ENCODE measurements around the gene DCAF5. TPM values are rescaled to one million over a fixed set of nuclear protein-coding genes. Genes with fewer than 3 reads are reported as not detected.

Gene DCAF5
- total and polyA plus RNA-seq, 2 of the 13 experiments (the other 11 are each of a cell fraction or from before 2014, with no cell fraction given), result 13.4 to 31.6 TPM

DNA sequence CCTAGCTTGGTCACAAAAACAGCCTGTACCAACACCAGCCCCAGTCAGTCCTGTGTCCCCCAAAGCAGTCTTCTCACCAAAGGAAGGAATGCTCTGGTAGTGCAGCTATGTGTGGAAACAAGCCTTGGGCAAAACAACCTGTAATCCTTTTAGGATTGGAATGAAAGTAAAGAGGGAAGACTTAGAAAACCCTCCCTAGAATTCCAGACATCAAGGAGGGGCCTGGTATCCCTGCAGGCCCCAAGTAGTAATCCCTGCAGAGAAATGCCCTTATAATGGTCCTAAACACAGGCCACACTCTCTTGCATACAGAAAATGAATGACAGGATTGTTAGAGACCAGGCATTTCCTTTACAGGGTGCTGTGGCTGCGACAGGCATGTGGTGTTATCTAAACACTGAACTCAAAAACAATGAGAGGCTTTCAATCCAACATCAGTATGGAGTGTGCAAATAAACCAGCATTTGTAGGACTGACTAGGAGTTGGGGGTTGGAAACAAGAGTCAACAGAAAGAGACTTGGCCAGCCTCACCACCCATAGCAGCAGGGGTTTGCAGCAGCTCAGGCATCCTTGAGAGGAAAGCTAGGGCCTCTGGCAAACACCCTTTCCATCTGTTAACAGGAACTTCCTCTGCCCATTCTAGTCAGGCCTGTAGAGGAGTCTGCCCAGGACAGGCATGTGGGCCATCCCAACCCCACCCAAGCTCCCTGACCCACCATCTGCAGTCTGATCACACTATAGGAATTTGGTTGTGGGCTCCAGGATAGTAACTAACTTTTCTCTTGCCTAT, 59.1 kb downstream of the DCAF5 start (continued):
- TF ChIP-seq MAFF (IDR thresholded peaks at IDR 0.05; ENCODE audit: low read depth, low read length) (no peak), FLYWCH1 (CRISPR knock-in tag; IDR thresholded peaks at IDR 0.05) (no peak), ZKSCAN1 (IDR thresholded peaks at IDR 0.05; ENCODE audit: low read length) (no peak; the same call in 1 of the 2 replicates), ZNF317 (CRISPR knock-in tag; IDR thresholded peaks at IDR 0.05) (no peak), CREM (IDR thresholded peaks at IDR 0.05) (0 out of 2 replicates have a peak, but pooled peaks have one; percentile 15), CREM (CRISPR knock-in tag; IDR thresholded peaks at IDR 0.05) (no peak), U2AF1 (optimal IDR thresholded peaks at IDR 0.05; ENCODE audit: low read depth, low read length) (no peak), FOSL2 (CRISPR knock-in tag; IDR thresholded peaks at IDR 0.05) (0 out of 2 replicates have a peak, but pooled peaks have one; percentile 30), SMYD3 (CRISPR knock-in tag; IDR thresholded peaks at IDR 0.05) (no peak), PHB2 (IDR thresholded peaks at IDR 0.05; ENCODE audit: partially characterized antibody) (no peak), CEBPB (IDR thresholded peaks at IDR 0.05; ENCODE audit: borderline replicate concordance, low read depth, low read length) (no peak), ZSCAN29 (CRISPR knock-in tag; conservative IDR thresholded peaks at IDR 0.05) (0 out of 2 replicates have a peak, but pooled peaks have one; percentile 26), NCOR1 (IDR thresholded peaks at IDR 0.05; ENCODE audit: borderline replicate concordance, low read length) (no peak; the same call in 1 of the 2 replicates), KAT8 (CRISPR knock-in tag; IDR thresholded peaks at IDR 0.05) (peak; percentile 54; the same call in 1 of the 2 replicates), EEA1 (CRISPR knock-in tag; IDR thresholded peaks at IDR 0.05; ENCODE audit: borderline replicate concordance) (no peak), ZNF136 (CRISPR knock-in tag; IDR thresholded peaks at IDR 0.05; ENCODE audit: low read depth) (no peak), ZKSCAN8 (CRISPR knock-in tag; IDR thresholded peaks at IDR 0.05; ENCODE audit: borderline replicate concordance) (peak; percentile 72; the same call in 1 of the 2 replicates), PLRG1 (conservative IDR thresholded peaks at IDR 0.05) (no peak), EHMT2 (IDR thresholded peaks at IDR 0.05; ENCODE audit: borderline replicate concordance, low read depth, low read length) (peak; percentile 30; the same call in 1 of the 2 replicates), HMG20B (CRISPR knock-in tag; conservative IDR thresholded peaks at IDR 0.05) (peak; percentile 63; the same call in 1 of the 2 replicates)
- TF ChIP-seq, protein P1, sequence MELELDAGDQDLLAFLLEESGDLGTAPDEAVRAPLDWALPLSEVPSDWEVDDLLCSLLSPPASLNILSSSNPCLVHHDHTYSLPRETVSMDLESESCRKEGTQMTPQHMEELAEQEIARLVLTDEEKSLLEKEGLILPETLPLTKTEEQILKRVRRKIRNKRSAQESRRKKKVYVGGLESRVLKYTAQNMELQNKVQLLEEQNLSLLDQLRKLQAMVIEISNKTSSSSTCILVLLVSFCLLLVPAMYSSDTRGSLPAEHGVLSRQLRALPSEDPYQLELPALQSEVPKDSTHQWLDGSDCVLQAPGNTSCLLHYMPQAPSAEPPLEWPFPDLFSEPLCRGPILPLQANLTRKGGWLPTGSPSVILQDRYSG (CRISPR knock-in tag; IDR thresholded peaks at IDR 0.05), result no peak
- TF ChIP-seq, protein P2, sequence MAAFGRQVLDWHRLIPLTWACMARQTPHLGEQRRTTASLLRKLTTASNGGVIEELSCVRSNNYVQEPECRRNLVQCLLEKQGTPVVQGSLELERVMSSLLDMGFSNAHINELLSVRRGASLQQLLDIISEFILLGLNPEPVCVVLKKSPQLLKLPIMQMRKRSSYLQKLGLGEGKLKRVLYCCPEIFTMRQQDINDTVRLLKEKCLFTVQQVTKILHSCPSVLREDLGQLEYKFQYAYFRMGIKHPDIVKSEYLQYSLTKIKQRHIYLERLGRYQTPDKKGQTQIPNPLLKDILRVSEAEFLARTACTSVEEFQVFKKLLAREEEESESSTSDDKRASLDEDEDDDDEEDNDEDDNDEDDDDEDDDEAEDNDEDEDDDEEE (CRISPR knock-in tag; IDR thresholded peaks at IDR 0.05), result no peak
- TF ChIP-seq, protein P3, sequence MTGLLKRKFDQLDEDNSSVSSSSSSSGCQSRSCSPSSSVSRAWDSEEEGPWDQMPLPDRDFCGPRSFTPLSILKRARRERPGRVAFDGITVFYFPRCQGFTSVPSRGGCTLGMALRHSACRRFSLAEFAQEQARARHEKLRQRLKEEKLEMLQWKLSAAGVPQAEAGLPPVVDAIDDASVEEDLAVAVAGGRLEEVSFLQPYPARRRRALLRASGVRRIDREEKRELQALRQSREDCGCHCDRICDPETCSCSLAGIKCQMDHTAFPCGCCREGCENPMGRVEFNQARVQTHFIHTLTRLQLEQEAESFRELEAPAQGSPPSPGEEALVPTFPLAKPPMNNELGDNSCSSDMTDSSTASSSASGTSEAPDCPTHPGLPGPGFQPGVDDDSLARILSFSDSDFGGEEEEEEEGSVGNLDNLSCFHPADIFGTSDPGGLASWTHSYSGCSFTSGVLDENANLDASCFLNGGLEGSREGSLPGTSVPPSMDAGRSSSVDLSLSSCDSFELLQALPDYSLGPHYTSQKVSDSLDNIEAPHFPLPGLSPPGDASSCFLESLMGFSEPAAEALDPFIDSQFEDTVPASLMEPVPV (CRISPR knock-in tag; IDR thresholded peaks at IDR 0.05), result no peak
- TF ChIP-seq, protein P4, sequence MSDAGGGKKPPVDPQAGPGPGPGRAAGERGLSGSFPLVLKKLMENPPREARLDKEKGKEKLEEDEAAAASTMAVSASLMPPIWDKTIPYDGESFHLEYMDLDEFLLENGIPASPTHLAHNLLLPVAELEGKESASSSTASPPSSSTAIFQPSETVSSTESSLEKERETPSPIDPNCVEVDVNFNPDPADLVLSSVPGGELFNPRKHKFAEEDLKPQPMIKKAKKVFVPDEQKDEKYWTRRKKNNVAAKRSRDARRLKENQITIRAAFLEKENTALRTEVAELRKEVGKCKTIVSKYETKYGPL (CRISPR knock-in tag; IDR thresholded peaks at IDR 0.05), result no peak
- TF ChIP-seq, protein P5, sequence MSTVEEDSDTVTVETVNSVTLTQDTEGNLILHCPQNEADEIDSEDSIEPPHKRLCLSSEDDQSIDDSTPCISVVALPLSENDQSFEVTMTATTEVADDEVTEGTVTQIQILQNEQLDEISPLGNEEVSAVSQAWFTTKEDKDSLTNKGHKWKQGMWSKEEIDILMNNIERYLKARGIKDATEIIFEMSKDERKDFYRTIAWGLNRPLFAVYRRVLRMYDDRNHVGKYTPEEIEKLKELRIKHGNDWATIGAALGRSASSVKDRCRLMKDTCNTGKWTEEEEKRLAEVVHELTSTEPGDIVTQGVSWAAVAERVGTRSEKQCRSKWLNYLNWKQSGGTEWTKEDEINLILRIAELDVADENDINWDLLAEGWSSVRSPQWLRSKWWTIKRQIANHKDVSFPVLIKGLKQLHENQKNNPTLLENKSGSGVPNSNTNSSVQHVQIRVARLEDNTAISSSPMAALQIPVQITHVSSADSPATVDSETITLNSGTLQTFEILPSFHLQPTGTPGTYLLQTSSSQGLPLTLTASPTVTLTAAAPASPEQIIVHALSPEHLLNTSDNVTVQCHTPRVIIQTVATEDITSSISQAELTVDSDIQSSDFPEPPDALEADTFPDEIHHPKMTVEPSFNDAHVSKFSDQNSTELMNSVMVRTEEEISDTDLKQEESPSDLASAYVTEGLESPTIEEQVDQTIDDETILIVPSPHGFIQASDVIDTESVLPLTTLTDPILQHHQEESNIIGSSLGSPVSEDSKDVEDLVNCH (CRISPR knock-in tag; IDR thresholded peaks at IDR 0.05), result no peak

Measured in HepG2 (cell line).